ENCODE results near the gene FAM120B.

The FAM120B gene

GRCh38 chr6:170453586-170454511 lies 147.3 kb downstream of the FAM120B start:
- no peak for TF ChIP-seq CTCF (IDR thresholded peaks at IDR 0.05)
- Histone ChIP-seq H3K27ac (no peak overlapping the region), H3K4me3 (no peak overlapping the region)
- DNase-seq (ENCODE audit: low spot score), result no peak

GRCh38 chr6:170454512-170455285 lies 148.1 kb downstream of the FAM120B start:
- H3K4me3 ChIP-seq, result no peak overlapping the region
- no peak overlapping the region for H3K27ac ChIP-seq
- DNase-seq (ENCODE audit: low spot score), result no peak
- TF ChIP-seq CTCF (IDR thresholded peaks at IDR 0.05), result no peak

- TF ChIP-seq CTCF (IDR thresholded peaks at IDR 0.05), result no peak
- no peak overlapping the region for H3K4me3 ChIP-seq
- H3K27ac ChIP-seq, result no peak overlapping the region
- no peak for DNase-seq (ENCODE audit: low spot score)
These were observed 148.9 kb downstream of the FAM120B start for GRCh38 chr6:170455335-170455979.

GRCh38 chr6:170456334-170456733 lies 149.8 kb downstream of the FAM120B start:
- no peak overlapping the region for H3K4me3 ChIP-seq
- H3K27ac ChIP-seq, result no peak overlapping the region
- DNase-seq (ENCODE audit: low spot score), result no peak
- TF ChIP-seq CTCF (IDR thresholded peaks at IDR 0.05), result no peak
